GM12891 (cell line): ENCODE measurements around the gene WDR17. TPM values are rescaled to one million over a fixed set of nuclear protein-coding genes. Genes with fewer than 3 reads are reported as not detected.

Experiments used
- DNase-seq: peaks from one replicate; pipeline ENCODE4 v3.0.0; 2011; ENCODE audit warnings: low spot score; ENCODE audit not compliant: insufficient read length
- FAIRE-seq: peaks from 2 replicates; lab custom pipeline; 2011; peaks lifted over from hg19 to GRCh38; lab: Jason Lieb, UNC
- PAX5 ChIP-seq: IDR thresholded peaks from 2 replicates; pipeline ENCODE4 v1.6.1; 2011; ENCODE audit warnings: low read length, moderate library complexity, mild to moderate bottlenecking; ENCODE audit not compliant: insufficient read depth, severe bottlenecking
- POLR2A ChIP-seq: IDR thresholded peaks from 2 replicates; pipeline ENCODE4 v1.6.1; 2011; ENCODE audit warnings: low read depth, low read length, control low read depth
- POLR2AphosphoS5 ChIP-seq: IDR thresholded peaks from 2 replicates; pipeline ENCODE4 v1.6.1; 2011; ENCODE audit warnings: low read depth, low read length, control low read depth
- POU2F2 ChIP-seq: IDR thresholded peaks from 2 replicates; pipeline ENCODE4 v1.6.1; 2011; ENCODE audit warnings: low read depth, mild to moderate bottlenecking, control low read depth, low read length, moderate library complexity
- SPI1 ChIP-seq: IDR thresholded peaks from 2 replicates; pipeline ENCODE4 v1.6.1; 2011; ENCODE audit warnings: low read depth, low read length, control low read depth
- TAF1 ChIP-seq: IDR thresholded peaks from 2 replicates; pipeline ENCODE4 v1.6.1; 2011; ENCODE audit warnings: low read depth, low read length, control low read depth
- polyA plus RNA-seq: library from polyadenylated mRNA; unstranded; fragments of >200 nt; gene quantifications from one replicate; pipeline ENCODE4 v1.2.1, GENCODE V29; 2012; ENCODE audit warnings: low read depth, missing spikeins, inconsistent platforms; ENCODE audit not compliant: missing spikeins

WDR17 gene
- 0.53 TPM for polyA plus RNA-seq

DNA sequence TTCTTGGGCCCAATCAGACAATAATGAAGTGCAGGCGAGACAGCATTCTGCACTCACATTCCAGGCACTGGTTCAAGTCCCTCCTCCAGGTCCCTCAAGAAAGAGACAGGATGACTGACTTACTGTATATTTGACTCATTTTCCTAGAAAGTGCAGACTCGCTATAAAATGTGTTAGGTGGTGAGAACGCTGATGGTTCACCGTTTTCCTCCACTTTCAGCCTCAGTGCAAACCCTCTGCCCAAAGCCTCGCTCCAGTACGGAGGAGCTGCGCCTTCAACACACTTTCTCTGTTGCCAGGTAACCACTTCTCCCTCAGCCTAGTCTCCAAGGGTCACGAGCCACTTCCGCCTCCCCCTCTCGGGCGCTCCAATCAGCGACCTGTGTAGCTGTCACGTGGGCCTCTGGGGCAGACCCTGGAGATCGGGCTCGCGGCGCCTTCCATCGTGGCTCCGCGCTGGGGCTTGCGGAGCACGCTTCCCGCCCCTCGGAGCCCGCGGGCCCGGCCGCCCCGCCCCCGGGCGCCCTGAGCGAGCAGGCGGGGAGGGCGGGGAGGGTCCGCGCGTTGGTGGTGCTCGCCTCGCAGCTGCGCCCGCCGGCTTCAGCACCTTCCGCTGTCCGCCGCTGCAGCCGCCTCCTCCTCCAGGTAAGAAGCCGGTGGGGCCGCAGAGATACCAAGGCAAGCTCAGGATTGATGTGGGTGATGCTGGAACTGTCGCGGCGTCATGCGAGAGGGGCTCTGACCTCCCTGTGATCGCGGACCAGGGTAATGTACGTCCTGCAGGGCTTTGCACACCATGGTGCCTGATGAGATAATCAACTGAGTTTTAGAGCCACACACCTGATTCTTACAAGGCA lies at the start of gene WDR17:
Gene WDR17 (plus strand): TSS at position 407 of the 857 bp plus-strand sequence. CDS start 45,740 bp downstream, outside the sequence.
- DNase-seq (peak; percentile 90), FAIRE-seq (peak; percentile 94)
- no peak for TF ChIP-seq POLR2AphosphoS5
- peak; percentile 42 for TF ChIP-seq SPI1
- no peak for TF ChIP-seq POU2F2
- no peak for TF ChIP-seq POLR2A
- no peak for TF ChIP-seq PAX5
- no peak for TF ChIP-seq TAF1

DNA sequence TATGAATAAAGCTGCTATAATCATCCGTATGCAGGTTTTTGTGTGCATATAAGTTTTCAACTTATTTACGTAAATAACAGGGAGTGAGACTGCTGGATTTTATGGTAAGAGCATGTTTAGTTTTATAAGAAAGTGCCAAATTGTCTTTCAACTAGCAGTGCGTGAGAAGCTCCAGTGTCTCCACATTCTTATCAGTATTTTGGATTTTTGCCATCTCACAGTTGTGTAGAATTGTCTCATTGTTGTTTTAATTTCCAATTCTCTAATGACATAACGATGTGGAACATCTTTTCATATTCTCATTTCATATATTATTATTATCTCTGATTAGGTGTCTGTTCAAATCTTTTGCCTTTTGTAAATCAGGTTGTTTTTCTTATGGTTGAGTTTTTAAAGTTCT lies 49.0 kb upstream of the WDR17 start:
- no peak for TF ChIP-seq POLR2AphosphoS5
- no peak for TF ChIP-seq POLR2A
- no peak for TF ChIP-seq POU2F2
- TF ChIP-seq PAX5, result no peak
- TF ChIP-seq SPI1, result no peak
- TF ChIP-seq TAF1, result no peak
- no peak for DNase-seq
- no peak for FAIRE-seq

DNA sequence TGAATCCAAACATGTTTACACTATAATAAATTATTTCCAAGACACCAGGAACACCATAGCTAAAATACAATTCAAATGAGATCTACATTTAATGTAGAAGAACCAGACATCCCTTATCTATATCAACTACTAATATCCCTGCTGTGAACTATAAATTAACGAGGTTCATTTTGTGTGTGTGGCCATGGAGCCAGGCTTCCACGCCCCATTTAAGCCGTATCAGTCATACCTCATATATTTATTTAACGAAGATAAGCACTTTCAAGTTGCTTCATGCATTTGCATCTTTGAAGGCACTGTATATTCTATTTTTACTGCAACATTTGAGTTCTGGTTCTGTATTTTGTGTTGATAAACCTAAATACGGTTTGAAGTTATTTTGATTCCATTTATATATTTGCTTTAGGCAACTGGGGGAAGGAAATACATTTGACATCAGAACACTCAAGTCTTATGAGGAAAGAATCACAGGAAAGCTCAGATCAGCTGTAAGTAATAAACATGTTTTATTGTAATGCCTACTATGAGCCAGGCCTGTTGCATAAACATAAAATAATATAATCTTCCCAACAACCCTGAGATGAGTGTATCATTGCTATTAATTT lies 45.1 kb upstream of the WDR17 start:
- DNase-seq, result no peak
- TF ChIP-seq PAX5, result no peak
- TF ChIP-seq TAF1, result no peak
- no peak for TF ChIP-seq POLR2AphosphoS5
- TF ChIP-seq POU2F2, result no peak
- TF ChIP-seq POLR2A, result no peak
- no peak for TF ChIP-seq SPI1
- no peak for FAIRE-seq

DNA sequence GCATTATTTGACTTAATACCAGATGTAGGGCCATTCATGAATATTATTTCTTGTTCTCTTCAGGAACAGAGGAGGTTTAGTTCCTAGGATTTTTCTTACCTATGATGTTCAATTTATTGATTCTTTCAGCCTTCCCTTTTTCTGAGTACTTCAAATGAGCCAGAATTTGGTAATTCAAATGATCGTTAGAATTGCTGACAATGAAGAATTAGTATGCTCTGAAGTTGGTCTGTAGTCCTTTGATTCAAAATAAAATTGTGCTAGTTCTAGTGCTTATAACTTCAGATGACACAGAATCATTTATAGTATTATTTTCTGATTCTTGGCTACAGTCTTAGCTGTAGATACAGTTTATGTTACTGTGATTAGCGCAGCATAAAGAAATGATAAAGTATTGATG lies 35.2 kb upstream of the WDR17 start:
- DNase-seq (no peak), FAIRE-seq (no peak)
- TF ChIP-seq POLR2AphosphoS5 (no peak), TAF1 (no peak), POU2F2 (no peak), POLR2A (no peak), SPI1 (no peak), PAX5 (no peak)

DNA sequence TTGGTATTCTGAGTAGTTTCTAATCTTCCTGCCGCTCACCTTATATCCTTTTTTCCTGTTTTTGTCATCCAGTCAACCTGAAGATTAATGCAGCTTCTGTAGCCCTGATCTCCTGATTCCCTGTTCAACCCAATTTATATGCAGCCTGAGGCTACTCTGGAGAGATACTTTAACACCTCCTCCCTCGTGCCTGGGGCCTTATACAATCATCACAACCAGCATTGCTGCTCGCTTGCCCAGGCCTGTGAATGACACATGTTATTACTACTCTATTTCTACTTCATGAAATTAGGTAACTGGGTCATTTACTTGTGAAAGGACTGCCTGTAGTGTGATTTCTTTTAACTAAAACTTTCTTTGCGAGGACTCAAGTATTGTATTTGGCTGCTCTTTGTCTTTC lies 33.7 kb upstream of the WDR17 start:
- DNase-seq (no peak), FAIRE-seq (no peak)
- TF ChIP-seq SPI1 (no peak), POLR2A (no peak), POLR2AphosphoS5 (no peak), POU2F2 (no peak), TAF1 (no peak), PAX5 (no peak)

DNA sequence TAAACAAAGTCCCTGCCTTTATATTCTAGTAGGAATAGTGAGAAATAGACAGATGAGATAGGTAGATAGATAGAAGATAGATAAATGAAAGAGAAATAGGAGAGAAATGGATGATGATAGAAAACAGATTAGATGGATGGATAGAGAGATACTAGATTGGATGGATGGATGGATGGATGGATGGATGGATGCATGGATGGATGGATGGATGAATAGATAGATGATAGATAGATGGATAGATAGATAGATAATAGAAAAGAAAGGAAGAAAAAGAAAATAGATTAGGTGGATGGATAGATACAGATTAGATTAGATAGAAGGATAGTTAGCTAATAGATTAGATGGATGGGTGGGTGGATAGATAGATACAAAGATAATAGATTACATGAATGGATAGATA lies 33.2 kb upstream of the WDR17 start:
- DNase-seq (no peak), FAIRE-seq (no peak)
- TF ChIP-seq POLR2A (no peak), SPI1 (no peak), PAX5 (no peak), TAF1 (no peak)

DNA sequence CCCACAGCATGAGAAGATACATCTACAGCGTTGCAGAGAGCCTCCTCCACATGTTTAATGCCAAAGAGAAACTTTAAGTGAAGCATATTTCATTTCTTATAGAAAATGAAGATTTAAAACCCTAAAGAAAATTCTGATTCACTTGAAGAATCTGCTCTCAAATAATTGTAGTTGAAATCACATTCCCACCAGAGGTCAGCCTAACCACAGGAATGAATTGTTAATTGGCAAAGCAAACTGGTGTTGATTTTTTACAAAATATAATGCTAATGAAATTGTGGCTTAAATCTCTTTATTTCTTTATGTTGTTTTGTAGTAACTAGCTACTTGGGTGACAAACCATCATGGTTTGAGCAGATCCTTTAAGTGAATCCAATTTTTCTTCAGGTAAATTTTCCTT lies 31.1 kb upstream of the WDR17 start:
- TF ChIP-seq PAX5, result no peak
- no peak for TF ChIP-seq TAF1
- no peak for TF ChIP-seq POLR2A
- TF ChIP-seq SPI1, result no peak
- no peak for TF ChIP-seq POU2F2
- TF ChIP-seq POLR2AphosphoS5, result no peak
- DNase-seq (no peak), FAIRE-seq (peak; percentile 13)

DNA sequence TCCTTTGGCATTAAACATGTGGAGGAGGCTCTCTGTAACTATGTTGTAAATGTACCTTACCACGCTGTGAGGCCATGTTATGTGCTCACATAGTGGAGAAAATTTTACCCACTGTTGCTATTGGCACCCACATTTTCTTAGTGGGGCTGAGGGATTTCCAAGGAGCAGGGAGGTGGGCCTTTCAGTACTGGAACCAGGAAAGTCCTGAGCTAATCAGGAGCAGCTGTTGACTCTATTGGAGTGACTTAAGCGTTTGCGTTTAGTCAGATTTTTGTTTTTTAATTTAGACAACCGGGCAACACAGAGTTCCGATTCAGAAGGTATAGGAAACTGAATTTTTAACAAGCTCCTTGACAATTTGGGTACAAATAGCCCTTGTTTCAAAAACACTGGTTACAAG lies 30.7 kb upstream of the WDR17 start:
- TF ChIP-seq TAF1, result no peak
- no peak for TF ChIP-seq POLR2AphosphoS5
- no peak for TF ChIP-seq SPI1
- TF ChIP-seq POU2F2, result no peak
- TF ChIP-seq POLR2A, result no peak
- no peak for TF ChIP-seq PAX5
- FAIRE-seq (no peak), DNase-seq (no peak)

DNA sequence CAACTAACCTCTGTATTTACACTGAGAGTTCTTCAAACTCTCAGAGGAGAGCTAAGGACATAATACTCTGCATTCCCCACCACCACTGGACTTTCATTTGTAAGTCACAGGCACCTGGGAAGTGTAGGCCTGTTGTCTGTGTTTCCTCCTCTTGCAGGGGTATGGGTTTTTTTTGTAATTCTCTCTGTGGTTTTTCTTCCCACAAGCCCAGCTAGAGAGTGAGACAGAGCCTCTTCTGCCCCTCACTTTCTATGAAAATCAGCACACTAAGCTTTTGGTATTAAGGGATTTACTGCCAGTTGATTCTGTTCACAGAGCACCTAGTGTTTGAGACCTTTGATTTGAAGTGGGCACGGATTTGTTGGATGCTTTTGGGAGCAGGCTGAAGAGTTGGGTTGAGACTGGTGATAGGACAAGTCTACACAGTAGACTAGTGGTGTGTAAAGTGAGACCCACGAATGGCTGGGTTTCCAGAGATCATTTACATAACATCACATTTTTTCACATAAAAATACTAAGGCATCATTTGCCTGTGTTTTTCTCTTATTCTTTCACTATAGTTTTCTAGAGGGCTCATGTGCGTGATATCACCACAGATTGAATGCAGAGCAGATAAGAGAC lies 28.9 kb upstream of the WDR17 start:
- DNase-seq (no peak), FAIRE-seq (peak; percentile 45)
- TF ChIP-seq POLR2AphosphoS5 (no peak), SPI1 (no peak), POU2F2 (no peak), TAF1 (no peak), PAX5 (no peak), POLR2A (no peak)
